ENCODE data around the gene FLNA. TPM values are rescaled to one million over a fixed set of nuclear protein-coding genes. Genes with fewer than 3 reads are reported as not detected.

FLNA gene
- total and polyA plus RNA-seq, 7 experiments from 2014 or later: 96.0 to 1,423 (median 462) TPM

GRCh38 chrX:154399527-154400368 lies 25.3 kb upstream of the FLNA start:
- Mint-ChIP-seq H3K4me3 (peak overlapping the region; percentile 93 to 100 (median 98)), H3K36me3 (peaks cover 3 to 20% (median 16%) of the 10 kb centered on the region in 5 donors), H3K27ac (peak overlapping the region; percentile 97 to 100 (median 99)), H3K9me3 (peaks cover 0 to 11% (median 0%) of the 10 kb centered on the region in 11 donors), H3K27me3 (peaks cover 0 to 5% (median 0%) of the 10 kb centered on the region in 5 donors), H3K4me1 (peaks cover 6 to 22% (median 14%) of the 10 kb centered on the region in 7 donors)
- H3K4me1 ChIP-seq (ENCODE audit: control insufficient read depth in 2 of 2, insufficient read depth in 2 of 2, low read length in 2 of 2): peaks cover 10 to 14% of the 10 kb centered on the region in 2 donors
- intact Hi-C loops (cut with micrococcal nuclease): loop anchor here (1.0 to 10.0 kb wide), 7 partner anchors 12 to 625 kb away; partner anchors contain the start of genes F8 (in 1 of the 2), FUNDC2 (in 1 of the 2), GDI1 (in 1 of the 2) and HCFC1 (in 1 of the 2)
- DNase-seq: peak in 5 of 9 donors; percentile 16 to 48 (median 40)
- no peak for ATAC-seq
- CTCF ChIA-PET: interaction anchor here (1.8 kb wide), 1 partner anchor 136 kb away, joined by 4 read pairs; no protein-coding TSS in a partner anchor
- H3K4me3 ChIP-seq (ENCODE audit: low read length): peak overlapping the region; percentile 95
- POLR2A ChIA-PET: interaction anchor here (0.5 to 6.8 kb wide), 22 partner anchors 8 to 144 kb away, joined by 3 to 77 read pairs (median 6); partner anchors contain the start of genes ATP6AP1, DNASE1L1, FAM50A and PLXNA3
- peaks cover 7 to 23% (median 11%) of the 10 kb centered on the region in 3 experiments for H3K36me3 ChIP-seq (ENCODE audit: control insufficient read depth in 2 of 3, insufficient read depth in 3 of 3, low read length in 3 of 3)
- no peaks in the 10 kb centered on the region for H3K27me3 ChIP-seq (ENCODE audit: control insufficient read depth in 2 of 2, insufficient read depth in 2 of 2, low read length in 2 of 2)
- H3K9me3 ChIP-seq (ENCODE audit: control insufficient read depth in 2 of 3, low read length in 3 of 3): no peaks in the 10 kb centered on the region
- peak overlapping the region; percentile 97 for H3K27ac ChIP-seq (ENCODE audit: low read depth, low read length)

- Histone ChIP-seq H3K27ac (ENCODE audit: low read depth, low read length) (peak overlapping the region; percentile 97), H3K27me3 (ENCODE audit: control insufficient read depth in 2 of 2, insufficient read depth in 2 of 2, low read length in 2 of 2) (no peaks in the 10 kb centered on the region), H3K36me3 (ENCODE audit: control insufficient read depth in 2 of 3, insufficient read depth in 3 of 3, low read length in 3 of 3) (peaks cover 7 to 23% (median 11%) of the 10 kb centered on the region in 3 experiments), H3K4me1 (ENCODE audit: control insufficient read depth in 2 of 2, insufficient read depth in 2 of 2, low read length in 2 of 2) (peaks cover 10 to 14% of the 10 kb centered on the region in 2 donors), H3K4me3 (ENCODE audit: low read length) (peak overlapping the region; percentile 95), H3K9me3 (ENCODE audit: control insufficient read depth in 2 of 3, low read length in 3 of 3) (no peaks in the 10 kb centered on the region)
- H3K27me3 Mint-ChIP-seq: peaks cover 0 to 5% (median 0%) of the 10 kb centered on the region in 5 donors
- H3K4me1 Mint-ChIP-seq: peaks cover 6 to 22% (median 14%) of the 10 kb centered on the region in 7 donors
- peaks cover 3 to 20% (median 16%) of the 10 kb centered on the region in 5 donors for H3K36me3 Mint-ChIP-seq
- DNase-seq (peak; percentile 58 to 87 (median 79)), ATAC-seq (peak; percentile 70)
- peak overlapping the region; percentile 93 to 100 (median 98) for H3K4me3 Mint-ChIP-seq
- ChIA-PET POLR2A (interaction anchor here (0.5 to 6.8 kb wide), 36 partner anchors 8 to 428 kb away, joined by 3 to 77 read pairs (median 6); partner anchors contain the start of genes ATP6AP1, DNASE1L1, EMD and FAM3A), CTCF (interaction anchor here (1.2 to 1.8 kb wide), 3 partner anchors 25 to 137 kb away, joined by 3 to 4 read pairs (median 4); partner anchors contain the start of gene SLC10A3)
- peak overlapping the region; percentile 97 to 100 (median 99) for H3K27ac Mint-ChIP-seq
- intact Hi-C loops (cut with micrococcal nuclease): loop anchor here (1.0 to 10.0 kb wide), 7 partner anchors 12 to 626 kb away; partner anchors contain the start of genes F8 (in 1 of the 2), FUNDC2 (in 1 of the 2), GDI1 (in 1 of the 2) and HCFC1 (in 1 of the 2)
- H3K9me3 Mint-ChIP-seq: peaks cover 0 to 11% (median 0%) of the 10 kb centered on the region in 11 donors
Measured at GRCh38 chrX:154398668-154399526, 24.5 kb upstream of the FLNA start.

DNA sequence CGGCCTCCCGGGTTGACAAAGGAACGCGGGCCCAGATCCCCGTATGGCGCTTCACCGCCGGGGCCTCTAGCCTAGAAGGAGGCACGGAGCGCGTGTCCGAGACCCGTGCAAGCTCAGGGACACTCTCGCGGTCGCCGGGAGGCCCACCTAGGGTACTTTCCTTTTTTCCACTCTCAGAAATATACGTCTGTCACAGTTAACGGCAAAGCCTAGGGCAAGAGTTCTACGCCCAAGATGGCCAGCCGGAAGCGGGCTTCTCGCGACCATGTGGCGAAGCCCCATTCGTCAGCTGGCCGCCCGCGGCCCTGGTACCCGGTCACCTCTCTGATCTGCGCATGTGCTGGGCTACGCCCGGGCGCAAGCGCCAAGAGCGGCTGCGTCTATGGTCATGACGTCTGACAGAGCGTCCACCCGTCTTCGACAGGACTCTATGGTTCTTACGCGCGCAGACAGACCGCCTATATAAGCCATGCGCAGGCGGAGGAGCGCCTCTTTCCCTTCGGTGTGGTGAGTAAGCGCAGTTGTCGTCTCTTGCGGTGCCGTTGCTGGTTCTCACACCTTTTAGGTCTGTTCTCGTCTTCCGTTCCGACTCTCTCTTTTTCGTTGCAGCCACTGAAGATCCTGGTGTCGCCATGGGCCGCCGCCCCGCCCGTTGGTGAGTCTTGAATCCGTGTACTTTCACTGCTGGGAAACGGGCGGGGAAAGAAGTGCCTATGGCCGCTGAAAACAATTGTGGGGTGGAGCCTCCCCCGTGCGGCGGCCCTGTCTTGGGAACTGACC lies 23.6 kb upstream of the FLNA start, which contains the start of gene RPL10:
Gene RPL10, plus strand, starts transcription at position 490 of the 780 bp plus-strand sequence. Its CDS starts 143 bp downstream, at position 633.
- intact Hi-C loops (cut with micrococcal nuclease): loop anchor here (5.0 to 10.0 kb wide), 5 partner anchors 39 to 627 kb away; partner anchors contain the start of genes F8 (in 1 of the 2), FUNDC2 (in 1 of the 2), GDI1 (in 1 of the 2) and HCFC1 (in 1 of the 2)
- ChIA-PET CTCF (interaction anchor here (1.2 to 1.8 kb wide), 3 partner anchors 25 to 138 kb away, joined by 3 to 4 read pairs (median 4); partner anchors contain the start of gene SLC10A3), POLR2A (interaction anchor here (0.6 to 6.8 kb wide), 38 partner anchors 10 to 427 kb away, joined by 3 to 77 read pairs (median 6); partner anchors contain the start of genes ATP6AP1, DKC1, DNASE1L1 and EMD)
- Histone ChIP-seq H3K27ac (ENCODE audit: low read depth, low read length) (peak within 1 kb of the TSS; percentile 97), H3K36me3 (ENCODE audit: control insufficient read depth in 2 of 3, insufficient read depth in 3 of 3, low read length in 3 of 3) (peaks cover 7 to 23% (median 11%) of the 10 kb centered on the region in 3 experiments), H3K4me3 (ENCODE audit: low read length) (peak within 1 kb of the TSS; percentile 95), H3K27me3 (ENCODE audit: control insufficient read depth in 2 of 2, insufficient read depth in 2 of 2, low read length in 2 of 2) (no peaks in the 10 kb centered on the region), H3K4me1 (ENCODE audit: control insufficient read depth in 2 of 2, insufficient read depth in 2 of 2, low read length in 2 of 2) (peaks cover 10 to 14% of the 10 kb centered on the region in 2 donors), H3K9me3 (ENCODE audit: control insufficient read depth in 2 of 3, low read length in 3 of 3) (no peaks in the 10 kb centered on the region)
- ATAC-seq (peak; percentile 90), DNase-seq (peak; percentile 67 to 90 (median 86))
- Mint-ChIP-seq H3K9me3 (peaks cover 0 to 11% (median 0%) of the 10 kb centered on the region in 11 donors), H3K36me3 (peaks cover 3 to 20% (median 16%) of the 10 kb centered on the region in 5 donors), H3K4me3 (peak within 1 kb of the TSS; percentile 93 to 100 (median 98)), H3K4me1 (peaks cover 6 to 22% (median 14%) of the 10 kb centered on the region in 7 donors), H3K27ac (peak within 1 kb of the TSS; percentile 97 to 100 (median 99)), H3K27me3 (peaks cover 0 to 5% (median 0%) of the 10 kb centered on the region in 5 donors)

DNA sequence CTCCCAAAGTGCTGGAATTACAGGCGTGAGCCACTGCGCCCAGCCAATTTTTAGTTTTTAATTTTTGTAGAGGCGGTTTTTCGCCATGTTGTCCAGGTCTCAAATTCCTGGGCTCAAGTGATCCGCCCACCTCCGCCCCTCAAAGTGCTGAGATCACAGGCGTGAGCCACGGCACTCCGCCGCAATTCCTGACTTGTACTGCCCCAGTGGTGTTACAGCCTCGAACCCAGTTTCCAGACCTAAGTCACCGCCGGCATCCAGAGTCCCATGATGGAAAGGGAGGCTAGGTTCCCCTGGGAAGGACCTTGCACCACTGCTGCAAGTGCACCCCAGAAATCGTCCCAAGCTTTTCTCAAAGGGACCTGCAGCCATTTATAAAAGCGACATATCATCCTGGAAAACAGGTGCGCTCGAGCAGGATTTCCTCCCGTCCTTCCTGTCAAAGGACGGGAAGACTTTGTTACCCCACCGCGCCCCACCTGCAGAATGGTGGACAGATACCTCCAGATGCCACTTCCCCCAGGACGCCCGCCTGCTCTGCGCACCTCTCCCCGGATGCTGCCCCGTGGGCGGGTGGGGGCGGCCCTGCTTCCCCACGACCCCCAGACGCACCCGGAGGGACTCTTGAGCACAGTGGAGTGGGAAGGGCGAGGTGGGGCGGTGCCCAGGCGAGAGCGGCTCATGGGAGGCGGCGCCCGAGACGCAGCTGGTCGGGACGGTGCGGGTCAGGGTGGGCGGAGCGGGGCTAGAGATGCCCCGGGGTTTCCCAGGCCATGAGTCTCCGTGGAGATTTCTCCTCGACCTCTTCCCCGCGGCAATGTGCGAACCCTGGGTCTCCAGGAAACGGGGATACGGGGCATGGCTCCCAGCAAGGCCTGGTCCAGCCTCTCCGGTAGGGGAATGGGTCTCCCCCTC lies 22.8 kb upstream of the FLNA start:
- H3K27ac Mint-ChIP-seq: peak overlapping the region in 8 of 9 donors; percentile 97 to 100 (median 100)
- peaks cover 3 to 20% (median 16%) of the 10 kb centered on the region in 5 donors for H3K36me3 Mint-ChIP-seq
- peaks cover 0 to 5% (median 0%) of the 10 kb centered on the region in 5 donors for H3K27me3 Mint-ChIP-seq
- intact Hi-C loops (cut with micrococcal nuclease): loop anchor here (5.0 to 10.0 kb wide), 5 partner anchors 40 to 628 kb away; partner anchors contain the start of genes F8 (in 1 of the 2), FUNDC2 (in 1 of the 2), GDI1 (in 1 of the 2) and HCFC1 (in 1 of the 2)
- no peaks in the 10 kb centered on the region for H3K27me3 ChIP-seq (ENCODE audit: control insufficient read depth in 2 of 2, insufficient read depth in 2 of 2, low read length in 2 of 2)
- peaks cover 6 to 22% (median 14%) of the 10 kb centered on the region in 7 donors for H3K4me1 Mint-ChIP-seq
- peak overlapping the region; percentile 93 to 100 (median 98) for H3K4me3 Mint-ChIP-seq
- DNase-seq (peak in 3 of 9 donors; percentile 19 to 76 (median 20)), ATAC-seq (peak; percentile 53)
- peaks cover 7 to 23% (median 11%) of the 10 kb centered on the region in 3 experiments for H3K36me3 ChIP-seq (ENCODE audit: control insufficient read depth in 2 of 3, insufficient read depth in 3 of 3, low read length in 3 of 3)
- POLR2A ChIA-PET: interaction anchor here (0.6 to 6.8 kb wide), 28 partner anchors 14 to 426 kb away, joined by 3 to 77 read pairs (median 6); partner anchors contain the start of genes ATP6AP1, DKC1, DNASE1L1 and EMD
- peaks cover 10 to 14% of the 10 kb centered on the region in 2 donors for H3K4me1 ChIP-seq (ENCODE audit: control insufficient read depth in 2 of 2, insufficient read depth in 2 of 2, low read length in 2 of 2)
- peaks cover 0 to 11% (median 0%) of the 10 kb centered on the region in 11 donors for H3K9me3 Mint-ChIP-seq
- no peaks in the 10 kb centered on the region for H3K9me3 ChIP-seq (ENCODE audit: control insufficient read depth in 2 of 3, low read length in 3 of 3)
- CTCF ChIA-PET: interaction anchor here (1.2 kb wide), 1 partner anchor 24 kb away, joined by 3 read pairs; no protein-coding TSS in a partner anchor
- H3K27ac ChIP-seq (ENCODE audit: low read depth, low read length): peak overlapping the region; percentile 97
- H3K4me3 ChIP-seq (ENCODE audit: low read length): peak overlapping the region; percentile 95
